H1 (cell line): ENCODE data around the gene UGT2B11. TPM values are rescaled to one million over a fixed set of nuclear protein-coding genes. Genes with fewer than 3 reads are reported as not detected.

ENCODE experiments used
- CTCF ChIA-PET: fragments of 300-600 bp; sonication (Branson Sonifier 250); formaldehyde crosslinking; loops from one replicate; lab custom pipeline; 2021; ENCODE audit not compliant: partially characterized antibody; lab: Charles Lee
- POLR2A ChIA-PET: fragments of 300-600 bp; sonication (Branson Sonifier 250); formaldehyde crosslinking; loops from one replicate; lab custom pipeline; 2021; ENCODE audit warnings: inconsistent platforms; ENCODE audit not compliant: partially characterized antibody; lab: Charles Lee
- DNase-seq, 2 experiments: peaks; one replicate each; pipeline versions ENCODE4 v3.0.0 to v3.0.0-alpha.2; 2010 to 2022; ENCODE audit warnings: low spot score in 2 of 2, low read depth in 1 of 2, mixed read lengths in 1 of 2
- FAIRE-seq: peaks from 2 replicates; lab custom pipeline; 2011; peaks lifted over from hg19 to GRCh38; lab: Jason Lieb, UNC
- H2AFZ ChIP-seq: 2 replicates; pipeline ENCODE4 v1.8.1; 2012; ENCODE audit warnings: low read length, inconsistent platforms
- H2AK5ac ChIP-seq: 2 replicates; pipeline ENCODE4 v1.6.1; 2013; ENCODE audit warnings: low read depth, low read length
- H2BK120ac ChIP-seq: replicated peaks from 2 replicates; pipeline ENCODE3; 2013; ENCODE audit warnings: low read depth, low read length, inconsistent platforms
- H2BK12ac ChIP-seq: 2 replicates; pipeline ENCODE4 v1.6.1; 2013; ENCODE audit warnings: low read depth, low read length
- H2BK15ac ChIP-seq: 2 replicates; pipeline ENCODE4 v1.6.1; 2013; ENCODE audit warnings: low read length
- H2BK20ac ChIP-seq: 2 replicates; pipeline ENCODE4 v1.6.1; 2013; ENCODE audit warnings: low read length
- H2BK5ac ChIP-seq: 2 replicates; pipeline ENCODE4 v1.6.1; 2013; ENCODE audit warnings: low read depth, low read length
- H3K14ac ChIP-seq: 2 replicates; pipeline ENCODE4 v1.6.1; 2013; ENCODE audit warnings: inconsistent platforms; ENCODE audit not compliant: insufficient read length
- H3K18ac ChIP-seq: 2 replicates; pipeline ENCODE4 v1.6.1; 2013; ENCODE audit warnings: low read length; ENCODE audit errors: extremely low read depth
- H3K23ac ChIP-seq: 2 replicates; pipeline ENCODE4 v1.6.1; 2013; ENCODE audit warnings: inconsistent platforms; ENCODE audit not compliant: insufficient read length
- H3K23me2 ChIP-seq: 2 replicates; pipeline ENCODE4 v1.6.1; 2013; ENCODE audit warnings: low read depth, low read length
- H3K27ac ChIP-seq: 2 replicates; pipeline ENCODE4 v1.6.1; 2011; ENCODE audit warnings: low read depth, low read length, inconsistent platforms
- H3K27me3 ChIP-seq, 4 experiments: replicated peaks in 1 of 4; 1 replicate in 1 of 4; 2 replicates in 3 of 4; pipeline versions ENCODE4 v1.6.1 to v1.8.1; 2011 to 2013; ENCODE audit warnings: low read length in 3 of 4, mild to moderate bottlenecking in 3 of 4, inconsistent platforms in 2 of 4, mixed read lengths in 2 of 4, moderate library complexity in 1 of 4; ENCODE audit not compliant: control insufficient read depth in 3 of 4, insufficient read depth in 3 of 4; ENCODE audit errors: extremely low read depth in 1 of 4
- H3K36me3 ChIP-seq, 4 experiments: 2 replicates each; pipeline versions ENCODE4 v1.6.1 to v1.8.1; 2011 to 2013; ENCODE audit warnings: mild to moderate bottlenecking in 4 of 4, low read length in 3 of 4, moderate library complexity in 2 of 4, control low read depth in 1 of 4, inconsistent platforms in 1 of 4; ENCODE audit not compliant: insufficient read depth in 4 of 4, control insufficient read depth in 2 of 4
- H3K4ac ChIP-seq: replicated peaks from 2 replicates; pipeline ENCODE3; 2013; ENCODE audit warnings: low read length, low read depth, mixed read lengths, inconsistent platforms; ENCODE audit not compliant: insufficient read length
- H3K4me1 ChIP-seq, 4 experiments: replicated peaks in 1 of 4; 1 replicate in 1 of 4; 2 replicates in 3 of 4; pipeline versions ENCODE4 v1.6.1 to v1.8.1; 2011 to 2013; ENCODE audit warnings: low read length in 3 of 4, inconsistent platforms in 2 of 4, mixed read lengths in 1 of 4; ENCODE audit not compliant: insufficient read depth in 4 of 4, control insufficient read depth in 3 of 4
- H3K4me2 ChIP-seq, 2 experiments: 2 replicates each; pipeline versions ENCODE4 v1.6.1 to v1.8.1; 2011 to 2013; ENCODE audit warnings: low read depth in 2 of 2, low read length in 2 of 2, control low read depth in 1 of 2, inconsistent platforms in 1 of 2, mild to moderate bottlenecking in 1 of 2; ENCODE audit not compliant: insufficient read depth in 1 of 2
- H3K4me3 ChIP-seq, 4 experiments: fragments of 200-600, 300-600 bp in 1 of 4; sonication (generic), shearing (Covaris generic), sonication (Bioruptor Twin) in 1 of 4; 2 replicates each; pipeline versions ENCODE4 v1.5.1 to v1.8.1; 2011 to 2016; ENCODE audit warnings: low read length in 4 of 4, low read depth in 3 of 4, control low read depth in 2 of 4, inconsistent platforms in 2 of 4, mild to moderate bottlenecking in 2 of 4, mixed read lengths in 1 of 4, moderate library complexity in 1 of 4; ENCODE audit not compliant: insufficient read depth in 2 of 4; ENCODE audit errors: extremely low read depth in 1 of 4
- H3K56ac ChIP-seq: replicated peaks from 2 replicates; pipeline ENCODE3; 2013; ENCODE audit warnings: low read depth, mild to moderate bottlenecking, mixed read lengths, low read length, inconsistent platforms; ENCODE audit not compliant: insufficient read length
- H3K79me1 ChIP-seq: 2 replicates; pipeline ENCODE4 v1.6.1; 2013; ENCODE audit warnings: low read depth, low read length, control low read depth
- H3K79me2 ChIP-seq, 2 experiments: 2 replicates each; pipeline versions ENCODE4 v1.6.1 to v1.8.1; 2012 to 2013; ENCODE audit warnings: low read length in 2 of 2, mild to moderate bottlenecking in 2 of 2, inconsistent platforms in 1 of 2; ENCODE audit not compliant: insufficient read depth in 2 of 2, control insufficient read depth in 1 of 2
- H3K9ac ChIP-seq, 4 experiments: replicated peaks in 1 of 4; 1 replicate in 1 of 4; 2 replicates in 3 of 4; pipeline versions ENCODE4 v1.6.1 to v1.8.1; 2011 to 2013; ENCODE audit warnings: low read depth in 3 of 4, low read length in 3 of 4, control low read depth in 2 of 4, mild to moderate bottlenecking in 2 of 4, moderate library complexity in 2 of 4, inconsistent platforms in 1 of 4; ENCODE audit errors: extremely low read depth in 1 of 4
- H3K9me3 ChIP-seq, 2 experiments: 2 replicates each; pipeline versions ENCODE4 v1.6.1 to v1.8.1; 2012 to 2013; ENCODE audit warnings: mild to moderate bottlenecking in 2 of 2, moderate library complexity in 2 of 2, control low read depth in 1 of 2, inconsistent platforms in 1 of 2, low read depth in 1 of 2, low read length in 1 of 2, mixed read lengths in 1 of 2; ENCODE audit not compliant: insufficient read depth in 2 of 2
- H4K20me1 ChIP-seq, 2 experiments: replicated peaks in 1 of 2; 2 replicates each; pipeline versions ENCODE3 to v1.8.1; 2011 to 2013; ENCODE audit warnings: inconsistent platforms in 2 of 2, low read length in 2 of 2, mild to moderate bottlenecking in 1 of 2; ENCODE audit not compliant: insufficient read depth in 2 of 2, control insufficient read depth in 1 of 2
- H4K5ac ChIP-seq: 2 replicates; pipeline ENCODE4 v1.6.1; 2013; ENCODE audit warnings: low read length, low read depth, mixed read lengths, inconsistent platforms; ENCODE audit not compliant: insufficient read length
- H4K8ac ChIP-seq: 2 replicates; pipeline ENCODE4 v1.8.0; 2013; ENCODE audit warnings: mild to moderate bottlenecking, moderate library complexity, low read length, inconsistent platforms; ENCODE audit not compliant: insufficient read depth; ENCODE audit errors: extremely low read depth
- H4K91ac ChIP-seq: replicated peaks from 2 replicates; pipeline ENCODE3; 2013; ENCODE audit warnings: low read length, mixed read lengths, inconsistent platforms; ENCODE audit not compliant: insufficient read length
- CHD1 ChIP-seq: IDR thresholded peaks from 2 replicates; pipeline ENCODE4 v1.6.1; 2012; ENCODE audit warnings: low read depth, low read length, improper control_type of control experiment
- CHD2 ChIP-seq: IDR thresholded peaks from 2 replicates; pipeline ENCODE4 v1.6.1; 2012; ENCODE audit warnings: low read length, improper control_type of control experiment
- EP300 ChIP-seq, 2 experiments: IDR thresholded peaks; 1 replicate in 1 of 2; 2 replicates in 1 of 2; pipeline ENCODE4 v1.6.1; 2011 to 2012; ENCODE audit warnings: low read depth in 2 of 2, low read length in 2 of 2, mild to moderate bottlenecking in 2 of 2, borderline replicate concordance in 1 of 2, inconsistent platforms in 1 of 2, moderate library complexity in 1 of 2
- JUND ChIP-seq: IDR thresholded peaks from 2 replicates; pipeline ENCODE4 v1.6.1; 2011; ENCODE audit warnings: mild to moderate bottlenecking, improper control_type of control experiment, low read length
- KDM1A ChIP-seq: fragments of 200-600, 300-600 bp; sonication (generic); IDR thresholded peaks from 2 replicates; pipeline ENCODE4 v1.7.1; 2016; ENCODE audit warnings: mild to moderate bottlenecking, low read length, borderline replicate concordance
- MAFK ChIP-seq: IDR thresholded peaks from 2 replicates; pipeline ENCODE4 v1.6.1; 2012; ENCODE audit warnings: low read depth, mild to moderate bottlenecking, improper control_type of control experiment, low read length
- POLR2AphosphoS5 ChIP-seq: IDR thresholded peaks from 2 replicates; pipeline ENCODE4 v1.6.1; 2011; ENCODE audit warnings: low read depth, low read length
- RXRA ChIP-seq: IDR thresholded peaks from 2 replicates; pipeline ENCODE4 v1.6.1; 2011; ENCODE audit warnings: low read depth, mild to moderate bottlenecking, low read length, moderate library complexity; ENCODE audit not compliant: insufficient read depth
- SP1 ChIP-seq: IDR thresholded peaks from 2 replicates; pipeline ENCODE4 v1.6.1; 2011; ENCODE audit warnings: low read depth, low read length
- SUZ12 ChIP-seq: fragments of 200-600 bp; sonication (generic); IDR thresholded peaks from 2 replicates; pipeline ENCODE4 v1.6.1; 2012; ENCODE audit warnings: mild to moderate bottlenecking, inconsistent platforms, low read length, moderate library complexity, mixed read lengths
- TAF7 ChIP-seq: optimal IDR thresholded peaks from 2 replicates; pipeline ENCODE3; 2011; ENCODE audit warnings: low read depth, mild to moderate bottlenecking, inconsistent platforms, low read length, moderate library complexity, borderline replicate concordance
- TBP ChIP-seq: IDR thresholded peaks from 2 replicates; pipeline ENCODE4 v1.6.1; 2011; ENCODE audit warnings: low read depth, low read length, improper control_type of control experiment
- YY1 ChIP-seq: IDR thresholded peaks from 2 replicates; pipeline ENCODE4 v1.6.1; 2011; ENCODE audit warnings: low read depth, mild to moderate bottlenecking, low read length
- WGBS, 2 experiments: shearing (Covaris generic) in 1 of 2; methylation state at CpG; one replicate each; pipeline versions ENCODE4 v1.1.6 to v1.1.7; 2013 to 2015; ENCODE audit warnings: low lambda C conversion rate in 2 of 2, mixed read lengths in 2 of 2, inconsistent platforms in 1 of 2, low coverage in 1 of 2, missing lambda C conversion rate in 1 of 2; ENCODE audit not compliant: insufficient replicate concordance in 2 of 2, insufficient coverage in 1 of 2, insufficient read length in 1 of 2; ENCODE audit errors: extremely low coverage in 1 of 2, missing lambda C conversion rate in 1 of 2; 5-methylcytosine and 5-hydroxymethylcytosine counted together
- polyA plus RNA-seq, 7 experiments: library from polyadenylated mRNA; depleted of rRNA in 3 of 7; stranded (reverse) in 5 of 7; unstranded in 2 of 7; fragments of >200 nt in 5 of 7; fragments of 200-250 nt in 2 of 7; gene quantifications; 1 replicate in 5 of 7; 2 replicates in 1 of 7; 4 replicates in 1 of 7; pipeline versions ENCODE4 v1.2.1 to v1.2.3, GENCODE V29; 2011 to 2013; ENCODE audit warnings: missing spikeins in 2 of 7, mixed read lengths in 2 of 7
- total RNA-seq: library from RNA; stranded (reverse); fragmentation: NEBNext Ultra II Directional; extraction: Animal tissue kit (Norgen Biotek cat#: 25700); gene quantifications from 2 replicates; pipeline ENCODE4 v1.2.1, GENCODE V29; 2021

The UGT2B11 gene
- total and polyA plus RNA-seq, 2 of the 8 experiments (the other 6 are each of a cell fraction or from before 2014, with no cell fraction given), result not detected

DNA sequence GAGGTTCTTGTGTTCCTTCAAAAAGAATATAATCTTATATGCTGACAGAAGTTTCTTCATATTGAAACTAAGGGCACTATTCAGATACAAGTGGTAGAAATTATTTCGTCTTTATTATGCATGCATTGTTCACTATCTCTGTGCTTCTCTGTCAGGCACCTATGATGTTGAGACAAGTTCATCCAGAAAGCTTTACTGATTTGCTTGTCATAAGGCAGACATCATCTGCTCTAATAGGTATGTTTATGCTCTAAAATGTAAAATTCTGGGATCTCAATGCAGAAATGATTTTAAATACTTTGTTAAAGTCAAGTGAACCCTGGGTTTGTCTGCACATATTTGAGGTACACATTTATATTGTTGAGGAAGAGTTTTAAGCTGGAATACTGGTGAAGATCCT lies 3.6 kb downstream of the UGT2B11 start:
- H4K5ac ChIP-seq, result no peak overlapping the region
- FAIRE-seq, result no peak

More for the DNA sequence above, 3.6 kb downstream of the UGT2B11 start:
- no peak overlapping the region for H2BK120ac ChIP-seq
- ChIA-PET CTCF (no interaction called here), POLR2A (no interaction called here)
- no peaks in the 10 kb centered on the region for H3K9me3 ChIP-seq
- no peak overlapping the region for H3K4me3 ChIP-seq
- H2AK5ac ChIP-seq, result no peak overlapping the region
- H3K23me2 ChIP-seq, result no peaks in the 10 kb centered on the region
- H3K79me2 ChIP-seq, result no peaks in the 10 kb centered on the region
- H2BK20ac ChIP-seq, result no peak overlapping the region
- no peaks in the 10 kb centered on the region for H3K36me3 ChIP-seq
- H3K4ac ChIP-seq, result no peak overlapping the region
- H4K91ac ChIP-seq, result no peak overlapping the region
- H2AFZ ChIP-seq, result no peak overlapping the region
- H4K8ac ChIP-seq, result no peak overlapping the region
- no peaks in the 10 kb centered on the region for H3K27me3 ChIP-seq
- H2BK12ac ChIP-seq, result no peak overlapping the region
- H3K27ac ChIP-seq, result no peak overlapping the region
- 95% methylated on average over 1 of the region's 1 CpG; no CpG with 5 or more reads in 1 of the 2 experiments for WGBS, 2 experiments
- no peaks in the 10 kb centered on the region for H4K20me1 ChIP-seq
- H3K79me1 ChIP-seq, result no peaks in the 10 kb centered on the region
- H3K14ac ChIP-seq, result no peak overlapping the region
- H2BK15ac ChIP-seq, result no peak overlapping the region
- H3K56ac ChIP-seq, result no peak overlapping the region
- TF ChIP-seq TBP, result no peak
- no peak for TF ChIP-seq YY1
- TF ChIP-seq RXRA, result no peak
- TF ChIP-seq JUND, result no peak
- no peak for TF ChIP-seq CHD2
- TF ChIP-seq SUZ12, result no peak
- no peak for TF ChIP-seq MAFK
- TF ChIP-seq TAF7, result no peak
- TF ChIP-seq EP300 (IDR thresholded peaks at IDR 0.05; ENCODE audit: borderline replicate concordance in 1 of 2, low read depth in 2 of 2, low read length in 2 of 2), result no peak
- no peak for TF ChIP-seq KDM1A
- TF ChIP-seq SP1, result no peak
- TF ChIP-seq CHD1, result no peak
- TF ChIP-seq POLR2AphosphoS5, result no peak
- no peaks in the 10 kb centered on the region for H3K4me1 ChIP-seq
- no peak overlapping the region for H3K18ac ChIP-seq
- H3K9ac ChIP-seq, result no peak overlapping the region
- H3K23ac ChIP-seq, result no peak overlapping the region
- no peak for DNase-seq
- H3K4me2 ChIP-seq, result no peak overlapping the region
- H2BK5ac ChIP-seq, result no peak overlapping the region
